Epithelial cell of proximal tubule (primary cell): Measurements from ENCODE around the gene SORL1. TPM values are rescaled to one million over a fixed set of nuclear protein-coding genes. Genes with fewer than 3 reads are reported as not detected.

ENCODE experiments used
- DNase-seq: peaks from one replicate; pipeline ENCODE4 v3.0.0-alpha.2; 2011; ENCODE audit warnings: low read depth
- H3K4me3 ChIP-seq: 2 replicates; pipeline ENCODE4 v1.5.1; 2011; ENCODE audit warnings: low read depth, mild to moderate bottlenecking, low read length
- CTCF ChIP-seq: conservative IDR thresholded peaks from 2 replicates; pipeline ENCODE4 v1.5.1; 2012; ENCODE audit warnings: low read depth, mild to moderate bottlenecking, low read length
- total RNA-seq: library from RNA; depleted of rRNA; stranded (reverse); fragments of >200 nt; gene quantifications from 2 replicates; pipeline ENCODE4 v1.2.3, GENCODE V29; 2015

SORL1 gene
- total RNA-seq, 1 donor from 2014 or later, result 7.8 TPM

GRCh38 chr11:121578251-121578976, 126.3 kb downstream of the SORL1 start:
- no peak for TF ChIP-seq CTCF
- no peak overlapping the region for H3K4me3 ChIP-seq
- no peak for DNase-seq

GRCh38 chr11:121580154-121580553, 128.0 kb downstream of the SORL1 start:
- no peak for DNase-seq
- no peak overlapping the region for H3K4me3 ChIP-seq
- no peak for TF ChIP-seq CTCF

- DNase-seq, result no peak
- H3K4me3 ChIP-seq, result no peak overlapping the region
- no peak for TF ChIP-seq CTCF
These were observed 129.5 kb downstream of the SORL1 start for GRCh38 chr11:121581607-121582006.

- no peak for TF ChIP-seq CTCF
These were observed 130.2 kb downstream of the SORL1 start for GRCh38 chr11:121582296-121582695.

GRCh38 chr11:121583825-121584224, 131.7 kb downstream of the SORL1 start:
- TF ChIP-seq CTCF, result no peak
- H3K4me3 ChIP-seq, result no peak overlapping the region
- no peak for DNase-seq

More at GRCh38 chr11:121582296-121582695, 130.2 kb downstream of the SORL1 start:
- no peak overlapping the region for H3K4me3 ChIP-seq
- no peak for DNase-seq

GRCh38 chr11:121586750-121587149, 134.6 kb downstream of the SORL1 start:
- no peak overlapping the region for H3K4me3 ChIP-seq
- no peak for TF ChIP-seq CTCF
- no peak for DNase-seq

- DNase-seq, result no peak
These were observed 135.1 kb downstream of the SORL1 start for GRCh38 chr11:121587182-121587581.

More at GRCh38 chr11:121587182-121587581, 135.1 kb downstream of the SORL1 start:
- TF ChIP-seq CTCF, result no peak
- no peak overlapping the region for H3K4me3 ChIP-seq
